Endodermal cell (in vitro differentiated cells): ENCODE results near the gene PADI1. TPM values are rescaled to one million over a fixed set of nuclear protein-coding genes. Genes with fewer than 3 reads are reported as not detected.
A peak's percentile ranks its signal among the peaks of the same experiment; 100 is the strongest.

Experiments used
- DNase-seq: peaks from one replicate; pipeline ENCODE4 v3.0.0-alpha.2; 2017
- H3K27ac ChIP-seq: 2 replicates; pipeline ENCODE4 v1.5.1; 2013; ENCODE audit warnings: mild to moderate bottlenecking, low read depth, low read length, moderate library complexity
- H3K27me3 ChIP-seq: 2 replicates; pipeline ENCODE4 v1.6.1; 2013; ENCODE audit warnings: mild to moderate bottlenecking, low read length, moderate library complexity; ENCODE audit not compliant: insufficient read depth, control insufficient read depth, poor library complexity, severe bottlenecking
- H3K36me3 ChIP-seq: 2 replicates; pipeline ENCODE4 v1.7.0; 2013; ENCODE audit warnings: mild to moderate bottlenecking, low read length, moderate library complexity; ENCODE audit not compliant: control insufficient read depth, insufficient read depth
- H3K4me1 ChIP-seq: one replicate; pipeline ENCODE4 v1.7.0; 2013; ENCODE audit warnings: low read length; ENCODE audit not compliant: control insufficient read depth, insufficient read depth
- H3K4me3 ChIP-seq: 2 replicates; pipeline ENCODE4 v1.5.1; 2013; ENCODE audit warnings: mild to moderate bottlenecking, low read length, moderate library complexity
- H3K9ac ChIP-seq: 2 replicates; pipeline ENCODE4 v1.6.1; 2013; ENCODE audit warnings: mild to moderate bottlenecking, low read length, moderate library complexity; ENCODE audit not compliant: poor library complexity, severe bottlenecking; ENCODE audit errors: extremely low read depth
- H3K9me3 ChIP-seq: 2 replicates; pipeline ENCODE4 v1.6.1; 2013; ENCODE audit warnings: mild to moderate bottlenecking, low read length, moderate library complexity; ENCODE audit not compliant: control insufficient read depth
- H3K27ac Mint-ChIP-seq: 2 replicates; pipeline ENCODE4 v1.8.0; 2020; ENCODE audit warnings: mixed read lengths
- H3K27me3 Mint-ChIP-seq: 2 replicates; pipeline ENCODE4 v1.8.0; 2021; ENCODE audit warnings: mild to moderate bottlenecking, mixed read lengths; ENCODE audit not compliant: insufficient read depth
- H3K36me3 Mint-ChIP-seq: 2 replicates; pipeline ENCODE4 v1.8.0; 2020; ENCODE audit warnings: low read depth, mixed read lengths
- H3K4me1 Mint-ChIP-seq: 2 replicates; pipeline ENCODE4 v1.8.0; 2020; ENCODE audit warnings: mixed read lengths
- H3K4me3 Mint-ChIP-seq: 2 replicates; pipeline ENCODE4 v1.8.0; 2020; ENCODE audit warnings: mild to moderate bottlenecking, moderate library complexity, mixed read lengths
- H3K9me3 Mint-ChIP-seq: 2 replicates; pipeline ENCODE4 v1.8.0; 2020; ENCODE audit warnings: mild to moderate bottlenecking, mixed read lengths
- CTCF ChIP-seq: fragments of 200-600 bp; sonication (generic); conservative IDR thresholded peaks from 2 replicates; pipeline ENCODE4 v1.5.0; 2021; ENCODE audit warnings: antibody characterized with exemption, mild to moderate bottlenecking
- WGBS, 2 experiments: methylation state at CpG; one replicate each; pipeline versions ENCODE4 v1.1.5 to v1.1.7; 2013; ENCODE audit warnings: missing lambda C conversion rate in 2 of 2, mixed read lengths in 1 of 2; ENCODE audit not compliant: insufficient coverage in 1 of 2, insufficient read length in 1 of 2; 5-methylcytosine and 5-hydroxymethylcytosine counted together
- total RNA-seq, 2 donors: library from RNA; stranded (reverse); fragmentation: NEBNext Ultra II Directional in 1 of 2; extraction: Animal tissue kit (Norgen Biotek cat#: 25700) in 1 of 2; gene quantifications; 2 replicates in 1 of 2; 3 replicates in 1 of 2; pipeline ENCODE4 v1.2.1, GENCODE V29; 2021

The PADI1 gene
- total RNA-seq, 2 donors from 2014 or later: 0.13 TPM; not detected in 1

- no peak for TF ChIP-seq CTCF
- H3K4me3 Mint-ChIP-seq: no peak overlapping the region
- peaks cover 10% of the 10 kb centered on the region for H3K4me1 Mint-ChIP-seq
- H3K9ac ChIP-seq: no peak overlapping the region
- no peak overlapping the region for H3K27ac ChIP-seq
- no peaks in the 10 kb centered on the region for H3K4me1 ChIP-seq
- no peak overlapping the region for H3K4me3 ChIP-seq
- H3K9me3 ChIP-seq: no peaks in the 10 kb centered on the region
- peaks cover 7% of the 10 kb centered on the region for H3K27me3 Mint-ChIP-seq
- H3K9me3 Mint-ChIP-seq: no peaks in the 10 kb centered on the region
- WGBS, 2 experiments: 81% methylated on average over 2 of the region's 2 CpGs; no CpG with 5 or more reads in 1 of the 2 experiments
- H3K27ac Mint-ChIP-seq: no peak overlapping the region
- DNase-seq: peak; percentile 65
- no peaks in the 10 kb centered on the region for H3K36me3 Mint-ChIP-seq
- no peaks in the 10 kb centered on the region for H3K36me3 ChIP-seq
- H3K27me3 ChIP-seq: no peaks in the 10 kb centered on the region
These were observed 3.1 kb downstream of the PADI1 start for GRCh38 chr1:17207966-17208418.

DNA sequence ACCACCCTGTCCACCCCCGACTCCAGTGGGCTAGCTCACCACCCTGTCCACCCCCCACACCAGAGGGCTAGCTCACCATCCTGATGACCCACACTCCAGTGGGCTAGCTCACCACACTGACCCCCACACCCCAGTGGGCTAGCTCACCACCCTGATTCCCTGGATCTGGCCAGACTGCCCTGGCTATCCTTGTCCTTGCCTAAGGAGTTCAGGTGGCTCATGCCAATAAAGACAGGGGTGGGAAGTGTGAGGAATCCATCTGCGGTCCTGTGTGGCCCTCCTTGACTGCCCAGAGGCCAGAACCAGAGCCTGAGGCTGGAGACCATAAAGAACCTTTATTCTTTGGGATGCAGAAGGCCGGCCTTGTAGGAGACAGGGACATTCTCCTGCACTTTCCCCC is 3.6 kb downstream of the PADI1 start:
- no peak for TF ChIP-seq CTCF
- H3K4me3 ChIP-seq: no peak overlapping the region
- no peak for DNase-seq
- H3K27me3 ChIP-seq: no peaks in the 10 kb centered on the region
- no peak overlapping the region for H3K4me3 Mint-ChIP-seq
- no peaks in the 10 kb centered on the region for H3K36me3 Mint-ChIP-seq
- peaks cover 14% of the 10 kb centered on the region for H3K4me1 Mint-ChIP-seq
- peaks cover 4% of the 10 kb centered on the region for H3K27me3 Mint-ChIP-seq
- H3K9me3 Mint-ChIP-seq: no peaks in the 10 kb centered on the region
- H3K9ac ChIP-seq: no peak overlapping the region
- no peak overlapping the region for H3K27ac Mint-ChIP-seq
- no peaks in the 10 kb centered on the region for H3K9me3 ChIP-seq
- no peaks in the 10 kb centered on the region for H3K36me3 ChIP-seq
- H3K27ac ChIP-seq: no peak overlapping the region
- no peaks in the 10 kb centered on the region for H3K4me1 ChIP-seq
- 92 to 100% methylated on average over 1 to 3 of the region's 3 CpGs for WGBS, 2 experiments

DNA sequence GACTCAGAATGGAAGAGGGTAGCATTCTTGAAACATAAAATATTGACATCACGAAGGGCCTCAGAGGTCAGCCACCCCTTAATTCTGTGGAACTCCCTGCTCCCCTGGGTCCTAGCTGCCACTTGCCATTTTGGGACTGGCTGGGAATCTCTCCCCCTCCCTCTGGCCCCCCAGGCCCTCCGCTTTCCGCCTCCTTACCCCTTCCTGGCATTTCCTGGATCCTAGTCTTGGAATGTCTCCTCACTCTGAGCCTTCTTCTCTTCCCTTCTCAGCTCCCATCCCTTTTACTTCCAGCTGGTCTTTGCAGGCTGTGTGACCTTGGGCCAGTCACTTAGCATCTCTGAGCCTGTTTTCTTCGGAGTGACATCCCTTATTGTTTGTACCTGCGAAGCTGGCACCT is 4.5 kb downstream of the PADI1 start:
- WGBS, 2 experiments: 75 to 84% methylated on average over 2 to 5 of the region's 5 CpGs
- no peak overlapping the region for H3K27ac ChIP-seq
- H3K36me3 ChIP-seq: no peaks in the 10 kb centered on the region
- H3K9me3 ChIP-seq: no peaks in the 10 kb centered on the region
- H3K9ac ChIP-seq: no peak overlapping the region
- TF ChIP-seq CTCF: no peak
- no peaks in the 10 kb centered on the region for H3K27me3 ChIP-seq
- no peak overlapping the region for H3K27ac Mint-ChIP-seq
- no peaks in the 10 kb centered on the region for H3K4me1 ChIP-seq
- H3K4me3 Mint-ChIP-seq: no peak overlapping the region
- peaks cover 14% of the 10 kb centered on the region for H3K4me1 Mint-ChIP-seq
- no peak overlapping the region for H3K4me3 ChIP-seq
- no peaks in the 10 kb centered on the region for H3K27me3 Mint-ChIP-seq
- no peaks in the 10 kb centered on the region for H3K36me3 Mint-ChIP-seq
- DNase-seq: no peak
- H3K9me3 Mint-ChIP-seq: no peaks in the 10 kb centered on the region
